Progenitor cell of endocrine pancreas (in vitro differentiated cells): Measurements from ENCODE around the gene ATF4. TPM values are rescaled to one million over a fixed set of nuclear protein-coding genes. Genes with fewer than 3 reads are reported as not detected.
"Not testable (repeated sequence)": the region's sequence is repeated elsewhere in the genome, so short reads cannot be mapped to it uniquely, and the experiment has no call there.

Source experiments
- DNase-seq: peaks from one replicate; pipeline ENCODE4 v3.0.0; 2021; ENCODE audit warnings: low spot score; ENCODE audit not compliant: unreplicated experiment
- H3K27ac Mint-ChIP-seq: 2 replicates; pipeline ENCODE4 v1.8.0; 2021; ENCODE audit warnings: mild to moderate bottlenecking, moderate library complexity, mixed read lengths
- H3K27me3 Mint-ChIP-seq: 2 replicates; pipeline ENCODE4 v1.8.0; 2021; ENCODE audit warnings: mixed read lengths
- H3K36me3 Mint-ChIP-seq: 2 replicates; pipeline ENCODE4 v1.8.0; 2022; ENCODE audit warnings: mixed read lengths; ENCODE audit not compliant: insufficient read depth
- H3K4me1 Mint-ChIP-seq: 2 replicates; pipeline ENCODE4 v1.8.0; 2021; ENCODE audit warnings: low read depth, mixed read lengths
- H3K4me3 Mint-ChIP-seq: 2 replicates; pipeline ENCODE4 v1.8.0; 2021; ENCODE audit warnings: low read depth, mild to moderate bottlenecking, moderate library complexity, mixed read lengths
- H3K9me3 Mint-ChIP-seq: 2 replicates; pipeline ENCODE4 v1.8.0; 2021; ENCODE audit warnings: low read depth, mixed read lengths
- CTCF ChIP-seq: fragments of 200-600 bp; sonication (generic); IDR thresholded peaks from one replicate; pipeline ENCODE4 v1.5.0; 2021; ENCODE audit warnings: antibody characterized with exemption, mild to moderate bottlenecking; ENCODE audit not compliant: unreplicated experiment
- total RNA-seq: library from RNA; stranded (reverse); gene quantifications from 2 replicates; pipeline ENCODE4 v1.2.1, GENCODE V29; 2021

ATF4 gene
- total RNA-seq, 1 donor from 2014 or later = 332 TPM

GRCh38 chr22:39518144-39518786 is 2.1 kb upstream of the ATF4 start:
- Mint-ChIP-seq H3K27me3 (no peaks in the 10 kb centered on the region), H3K27ac (peak overlapping the region; percentile 99)

GRCh38 chr22:39518996-39519680 is 1.2 kb upstream of the ATF4 start:
- no peak for DNase-seq
- peaks cover 29% of the 10 kb centered on the region for H3K4me1 Mint-ChIP-seq
- no peaks in the 10 kb centered on the region for H3K9me3 Mint-ChIP-seq
- H3K4me3 Mint-ChIP-seq = peak overlapping the region; percentile 95
- no peaks in the 10 kb centered on the region for H3K27me3 Mint-ChIP-seq
- TF ChIP-seq CTCF = no peak
- H3K36me3 Mint-ChIP-seq = peaks cover 37% of the 10 kb centered on the region
- H3K27ac Mint-ChIP-seq = peak overlapping the region; percentile 99

More at GRCh38 chr22:39518144-39518786, 2.1 kb upstream of the ATF4 start:
- no peak for DNase-seq
- Mint-ChIP-seq H3K9me3 (no peaks in the 10 kb centered on the region), H3K4me1 (peaks cover 27% of the 10 kb centered on the region), H3K36me3 (peaks cover 34% of the 10 kb centered on the region), H3K4me3 (peak overlapping the region; percentile 95)
- no peak for TF ChIP-seq CTCF

- DNase-seq = peak; percentile 93
- H3K36me3 Mint-ChIP-seq = peaks cover 36% of the 10 kb centered on the region
- no peaks in the 10 kb centered on the region for H3K9me3 Mint-ChIP-seq
- no peaks in the 10 kb centered on the region for H3K27me3 Mint-ChIP-seq
- H3K27ac Mint-ChIP-seq = peak overlapping the region; percentile 99
- peak overlapping the region; percentile 95 for H3K4me3 Mint-ChIP-seq
- TF ChIP-seq CTCF = peak; percentile 46
- H3K4me1 Mint-ChIP-seq = peaks cover 31% of the 10 kb centered on the region
These were observed 609 bp upstream of the ATF4 start for GRCh38 chr22:39519681-39520225.

GRCh38 chr22:39521106-39521885 is 934 bp downstream of the ATF4 start:
- not testable (repeated sequence) for H3K27me3 Mint-ChIP-seq, DNase-seq, H3K9me3 Mint-ChIP-seq
- Mint-ChIP-seq H3K36me3 (peaks cover 39% of the 10 kb centered on the region), H3K4me1 (peaks cover 36% of the 10 kb centered on the region), H3K27ac (peak overlapping the region; percentile 99), H3K4me3 (peak overlapping the region; percentile 95)

GRCh38 chr22:39522091-39522490 is 1.7 kb downstream of the ATF4 start:
- Mint-ChIP-seq H3K27ac (peak overlapping the region; percentile 99), H3K4me1 (peaks cover 36% of the 10 kb centered on the region)

More at GRCh38 chr22:39522091-39522490, 1.7 kb downstream of the ATF4 start:
- DNase-seq, H3K9me3 Mint-ChIP-seq, H3K27me3 Mint-ChIP-seq: not testable (repeated sequence)
- peaks cover 38% of the 10 kb centered on the region for H3K36me3 Mint-ChIP-seq
- H3K4me3 Mint-ChIP-seq = peak overlapping the region; percentile 95
